Muscle layer of duodenum (tissue), 2 donors: ENCODE data around the gene MCF2L.
"Not testable (repeated sequence)": the region's sequence is repeated elsewhere in the genome, so short reads cannot be mapped to it uniquely, and the experiment has no call there.

Experiments used
- H3K27ac ChIP-seq: one replicate; pipeline ENCODE4 v1.7.0; 2013; ENCODE audit warnings: mild to moderate bottlenecking, low read length
- H3K27me3 ChIP-seq: one replicate; pipeline ENCODE4 v1.7.0; 2013; ENCODE audit warnings: low read depth, mild to moderate bottlenecking, control low read depth, low read length
- H3K36me3 ChIP-seq, 2 donors: one replicate each; pipeline ENCODE4 v1.7.0; 2013; ENCODE audit warnings: low read length in 2 of 2, control low read depth in 1 of 2, mild to moderate bottlenecking in 1 of 2; ENCODE audit not compliant: insufficient read depth in 2 of 2, control insufficient read depth in 1 of 2
- H3K4me1 ChIP-seq, 2 donors: one replicate each; pipeline ENCODE4 v1.7.0; 2013; ENCODE audit warnings: low read length in 2 of 2, mild to moderate bottlenecking in 2 of 2, control low read depth in 1 of 2, moderate library complexity in 1 of 2; ENCODE audit not compliant: insufficient read depth in 2 of 2, control insufficient read depth in 1 of 2
- H3K4me3 ChIP-seq, 2 donors: one replicate each; pipeline ENCODE4 v1.7.0; 2013; ENCODE audit warnings: low read length in 2 of 2, low read depth in 1 of 2, mild to moderate bottlenecking in 1 of 2
- H3K9me3 ChIP-seq, 2 donors: one replicate each; pipeline ENCODE4 v1.7.0; 2013; ENCODE audit warnings: low read length in 2 of 2, control low read depth in 1 of 2, mild to moderate bottlenecking in 1 of 2; ENCODE audit not compliant: control insufficient read depth in 1 of 2
- donor health status: healthy.

Gene MCF2L

DNA sequence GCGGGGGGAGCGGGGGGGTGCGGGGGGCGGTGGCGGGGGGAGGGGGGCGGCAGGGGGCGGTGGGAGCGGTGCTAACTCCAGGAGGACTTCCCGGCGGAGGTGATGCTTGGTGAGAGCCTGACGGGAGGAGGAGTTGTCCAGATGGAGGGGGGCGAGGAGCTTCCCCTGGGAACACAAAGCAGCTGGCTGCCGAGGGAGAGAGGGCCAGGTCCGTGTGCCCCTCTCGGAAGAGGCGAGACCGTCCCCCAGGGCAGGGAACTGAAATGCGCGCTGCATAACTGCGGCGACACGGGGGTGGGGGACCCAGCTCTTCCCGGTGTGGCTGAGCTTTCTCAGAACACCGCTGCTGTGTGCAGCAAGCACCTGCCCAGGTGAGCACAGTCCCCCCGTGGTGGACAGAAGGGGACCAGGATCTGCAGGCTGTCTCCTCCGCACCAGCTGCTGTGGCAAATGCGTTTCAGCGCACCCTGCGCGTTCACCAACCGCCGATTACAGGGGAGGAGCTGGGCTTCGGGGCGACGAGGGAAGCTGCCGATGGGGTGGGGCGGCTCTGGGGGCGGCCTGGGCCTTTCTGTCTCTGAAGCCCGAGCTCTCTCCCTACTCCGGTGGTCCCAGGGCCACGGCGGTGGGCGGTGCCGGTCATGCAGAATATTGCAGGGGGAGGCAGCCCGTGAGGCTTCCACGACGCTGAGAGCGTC, 81.9 kb downstream of the MCF2L start:
- Histone ChIP-seq H3K4me1 (peaks cover 0 to 15% of the 10 kb centered on the region in 2 donors), H3K9me3 (no peaks in the 10 kb centered on the region), H3K4me3 (peak overlapping the region in 1 of 2 donors; percentile 38), H3K27ac (no peak overlapping the region), H3K36me3 (no peaks in the 10 kb centered on the region), H3K27me3 (no peaks in the 10 kb centered on the region)

DNA sequence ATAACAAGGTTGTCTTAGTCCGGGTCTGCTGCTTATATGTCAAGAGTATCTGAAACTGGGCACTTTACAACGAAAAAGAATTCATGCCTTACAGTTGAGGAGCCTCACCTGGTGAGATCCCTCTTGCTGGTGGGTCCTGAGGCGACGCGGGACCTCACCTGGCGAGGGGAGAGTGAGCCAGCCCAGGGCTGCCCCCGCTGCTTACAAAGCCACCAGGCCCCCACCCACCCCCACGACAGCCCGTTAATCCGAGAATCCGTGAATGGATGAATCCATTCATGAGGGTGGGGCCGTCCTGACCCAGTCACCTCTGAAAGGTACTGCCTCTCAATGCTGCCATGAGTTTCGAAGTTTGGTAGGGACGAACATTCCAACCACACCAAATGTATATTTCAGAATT, 82.6 kb downstream of the MCF2L start:
- H3K9me3 ChIP-seq = no peaks in the 10 kb centered on the region
- H3K27me3 ChIP-seq = no peaks in the 10 kb centered on the region
- no peaks in the 10 kb centered on the region for H3K36me3 ChIP-seq
- no peak overlapping the region for H3K27ac ChIP-seq
- no peak overlapping the region for H3K4me3 ChIP-seq
- H3K4me1 ChIP-seq = peaks cover 0 to 15% of the 10 kb centered on the region in 2 donors

DNA sequence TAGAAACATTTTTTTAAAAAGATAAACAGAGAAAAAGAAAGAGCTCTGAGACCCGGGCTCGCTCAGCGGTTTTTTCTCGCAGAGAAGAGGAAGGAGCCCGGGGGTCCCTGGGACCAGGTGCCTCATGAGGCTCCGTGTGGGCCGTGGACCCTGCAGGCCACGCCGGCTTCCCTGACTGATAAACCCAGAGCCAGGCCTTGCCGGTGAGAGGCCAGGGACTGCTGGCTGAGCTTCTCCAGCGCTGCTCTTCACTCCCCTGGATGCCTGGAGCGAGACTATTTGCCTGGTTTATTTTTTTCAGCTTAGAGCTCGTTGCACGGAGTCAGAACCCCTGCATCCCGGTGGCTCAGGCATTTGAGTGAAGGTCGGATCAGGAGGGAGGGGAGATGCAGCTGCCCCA, 83.2 kb downstream of the MCF2L start:
- Histone ChIP-seq H3K4me1 (peaks cover 0 to 15% of the 10 kb centered on the region in 2 donors), H3K27ac (no peak overlapping the region), H3K27me3 (no peaks in the 10 kb centered on the region), H3K36me3 (no peaks in the 10 kb centered on the region), H3K4me3 (no peak overlapping the region), H3K9me3 (no peaks in the 10 kb centered on the region)

DNA sequence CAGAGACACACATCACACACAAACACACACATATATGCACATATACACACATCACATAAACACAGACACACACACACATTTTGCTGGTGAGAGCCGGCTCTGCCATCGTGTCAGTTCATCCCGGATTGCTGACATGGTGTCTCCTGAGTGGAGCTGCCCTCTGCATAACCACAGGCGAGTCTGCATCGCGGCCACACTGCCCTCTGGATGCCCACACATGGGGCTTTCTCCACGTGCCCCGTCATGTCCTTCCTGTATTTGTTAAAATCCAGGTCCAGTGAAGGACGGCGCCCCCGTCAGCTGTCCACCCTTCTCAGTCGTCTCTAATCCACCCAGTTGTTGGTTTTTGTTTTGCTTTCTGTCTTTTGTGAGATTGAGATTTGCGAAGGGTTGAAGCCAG, 84.0 kb downstream of the MCF2L start:
- peaks cover 0 to under 1% of the 10 kb centered on the region in 2 donors for H3K9me3 ChIP-seq
- no peaks in the 10 kb centered on the region for H3K36me3 ChIP-seq
- no peak overlapping the region for H3K4me3 ChIP-seq
- H3K27ac ChIP-seq = no peak overlapping the region
- peaks cover 0 to 15% of the 10 kb centered on the region in 2 donors for H3K4me1 ChIP-seq
- no peaks in the 10 kb centered on the region for H3K27me3 ChIP-seq

DNA sequence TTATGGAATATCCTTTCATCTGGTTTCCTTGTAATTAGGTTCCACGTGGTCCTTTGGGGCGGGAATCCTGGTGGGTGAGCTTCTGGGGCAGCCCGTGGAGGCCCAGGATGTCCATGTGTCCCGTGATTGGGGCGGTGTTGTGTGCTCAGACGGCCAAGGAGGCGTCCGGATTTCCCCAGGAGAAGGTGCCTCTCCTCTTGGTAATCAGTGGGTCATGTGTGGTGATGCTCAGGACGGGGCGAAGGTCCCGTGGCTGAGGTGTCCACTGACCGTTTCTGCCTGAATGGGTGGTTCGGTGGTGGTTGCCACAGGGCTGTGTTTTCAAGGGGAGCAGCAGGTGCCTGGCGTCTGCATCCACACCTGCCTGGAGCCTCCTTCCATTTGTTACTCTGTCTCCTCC, 84.4 kb downstream of the MCF2L start:
- Histone ChIP-seq H3K27me3 (no peaks in the 10 kb centered on the region), H3K4me1 (peaks cover 0 to 15% of the 10 kb centered on the region in 2 donors), H3K27ac (no peak overlapping the region), H3K4me3 (no peak overlapping the region), H3K9me3 (peaks cover 0 to 4% of the 10 kb centered on the region in 2 donors), H3K36me3 (no peaks in the 10 kb centered on the region)

DNA sequence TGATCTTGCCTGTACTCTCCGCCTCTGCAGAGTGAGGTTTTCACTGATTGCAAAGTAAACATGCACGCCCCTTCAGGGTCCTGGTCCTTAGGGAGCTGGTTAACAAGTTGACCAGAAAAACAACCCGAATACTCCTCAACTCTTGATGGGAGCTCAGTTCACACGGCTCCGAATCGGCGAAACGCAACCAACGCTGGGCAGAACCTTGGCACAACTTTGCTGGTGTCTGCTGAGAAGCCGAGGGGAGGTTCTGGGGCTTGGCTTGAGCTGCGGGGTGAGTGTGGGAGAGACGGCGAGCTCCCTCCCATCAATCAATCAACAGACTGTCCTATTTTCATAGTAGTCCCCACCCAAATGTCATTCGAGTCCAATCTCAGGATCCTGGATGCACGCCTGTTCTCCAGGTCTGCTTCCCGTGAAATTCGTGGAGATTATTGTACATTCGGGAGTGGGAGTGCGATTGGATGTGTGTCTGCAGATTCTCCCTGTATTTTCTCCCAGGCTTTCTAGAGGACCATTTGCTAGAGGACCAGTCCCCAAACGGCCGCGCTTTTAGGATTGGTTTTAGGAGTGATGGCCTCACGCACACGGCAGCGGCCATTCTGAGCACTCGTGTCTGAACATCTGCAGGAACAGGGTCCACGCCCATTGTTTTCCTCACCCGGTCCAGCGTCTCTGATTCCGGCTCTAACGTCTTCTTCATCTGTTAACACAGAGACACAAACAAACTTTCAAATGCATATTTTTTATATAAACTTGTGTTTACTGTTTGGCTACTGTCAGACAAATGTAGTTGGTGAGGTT, 85.0 kb downstream of the MCF2L start:
- Histone ChIP-seq H3K27me3 (no peaks in the 10 kb centered on the region), H3K27ac (no peak overlapping the region), H3K4me3 (no peak overlapping the region), H3K9me3 (peaks cover 0 to 5% of the 10 kb centered on the region in 2 donors), H3K4me1 (peaks cover 0 to 15% of the 10 kb centered on the region in 2 donors), H3K36me3 (no peaks in the 10 kb centered on the region)

DNA sequence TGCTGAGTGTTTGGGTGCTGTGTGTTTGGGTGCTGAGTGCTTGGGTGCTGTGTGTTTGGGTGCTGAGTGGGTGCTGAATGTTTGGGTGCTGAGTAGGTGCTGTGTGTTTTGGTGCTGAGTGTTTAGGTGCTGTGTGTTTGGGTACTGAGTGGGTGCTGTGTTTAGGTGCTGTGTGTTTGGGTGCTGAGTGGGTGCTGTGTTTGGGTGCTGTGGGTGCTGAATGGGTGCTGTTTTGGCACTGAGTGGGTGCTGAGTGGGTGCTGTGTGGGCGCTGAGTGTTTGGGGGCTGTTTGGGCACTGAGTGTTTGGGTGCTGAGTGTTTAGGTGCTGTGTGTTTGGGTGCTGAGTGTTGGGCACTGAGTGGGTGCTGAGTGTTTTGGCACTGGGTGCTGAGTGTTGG, 88.1 kb downstream of the MCF2L start:
- no peaks in the 10 kb centered on the region for H3K27me3 ChIP-seq
- H3K4me1 ChIP-seq = no peaks in the 10 kb centered on the region
- no peak overlapping the region for H3K27ac ChIP-seq
- no peak overlapping the region for H3K4me3 ChIP-seq
- peaks cover 0 to 5% of the 10 kb centered on the region in 2 donors for H3K9me3 ChIP-seq
- no peaks in the 10 kb centered on the region for H3K36me3 ChIP-seq

DNA sequence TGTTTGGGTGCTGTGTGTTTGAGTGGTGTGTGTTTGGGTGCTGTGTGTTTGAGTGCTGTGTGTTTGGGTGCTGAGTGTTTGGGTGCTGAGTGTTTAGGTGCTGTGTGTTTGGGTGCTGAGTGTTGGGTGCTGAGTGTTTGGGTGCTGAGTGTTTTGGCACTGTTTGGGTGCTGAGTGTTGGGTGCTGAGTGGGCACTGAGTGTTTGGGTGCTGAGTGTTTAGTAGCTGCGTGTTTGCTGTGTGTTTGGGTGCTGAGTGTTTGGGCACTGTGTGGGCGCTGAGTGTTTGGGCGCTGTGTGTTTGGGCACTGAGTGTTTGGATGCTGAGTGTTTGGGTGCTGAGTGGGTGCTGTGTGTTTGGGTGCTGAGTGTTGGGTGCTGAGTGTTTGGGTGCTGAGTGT, 88.5 kb downstream of the MCF2L start:
- H3K27me3 ChIP-seq, H3K9me3 ChIP-seq, H3K36me3 ChIP-seq, H3K27ac ChIP-seq, H3K4me1 ChIP-seq, H3K4me3 ChIP-seq: not testable (repeated sequence)

DNA sequence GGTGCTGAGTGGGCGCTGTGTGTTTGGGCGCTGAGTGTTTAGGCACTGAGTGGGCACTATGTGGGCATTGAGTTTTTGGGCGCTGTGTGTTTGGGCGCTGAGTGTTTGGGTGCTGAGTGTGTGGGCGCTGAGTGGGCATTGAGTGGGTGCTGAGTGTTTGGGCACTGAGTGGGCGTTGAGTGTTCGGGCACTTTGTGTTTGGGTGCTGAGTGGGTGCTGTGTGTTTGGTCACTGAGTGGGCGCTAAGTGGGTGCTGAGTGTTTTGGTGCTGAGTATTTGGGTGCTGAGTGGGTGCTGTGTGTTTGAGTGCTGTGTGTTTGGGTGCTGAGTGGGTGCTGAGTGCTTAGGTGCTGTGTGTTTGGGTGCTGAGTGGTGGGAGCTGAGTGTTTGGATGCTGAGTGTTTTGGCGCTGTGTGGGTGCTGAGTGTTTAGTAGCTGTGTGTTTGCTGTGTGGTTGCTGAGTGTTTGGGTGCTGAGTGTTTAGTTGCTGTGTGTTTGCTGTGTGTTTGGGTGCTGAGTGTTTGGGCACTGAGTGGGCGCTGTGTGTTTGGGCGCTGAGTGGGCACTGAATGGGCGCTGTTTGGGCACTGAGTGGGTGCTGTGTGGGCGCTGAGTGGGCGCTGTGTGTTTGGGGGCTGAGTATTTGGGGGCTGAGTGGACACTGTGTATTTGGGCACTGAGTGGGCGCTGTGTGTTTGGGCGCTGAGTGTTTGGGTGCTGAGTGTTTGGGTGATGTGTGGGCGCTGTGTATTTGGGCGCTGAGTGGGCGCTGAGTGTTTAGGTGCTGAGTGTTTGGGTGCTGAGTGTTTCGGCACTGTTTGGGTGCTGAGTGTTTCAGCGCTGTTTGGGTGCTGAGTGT, 89.3 kb downstream of the MCF2L start:
- H3K4me3 ChIP-seq = no peak overlapping the region
- H3K36me3 ChIP-seq = no peaks in the 10 kb centered on the region
- peaks cover 0 to 5% of the 10 kb centered on the region in 2 donors for H3K9me3 ChIP-seq
- H3K27me3 ChIP-seq = no peaks in the 10 kb centered on the region
- H3K27ac ChIP-seq = no peak overlapping the region
- no peaks in the 10 kb centered on the region for H3K4me1 ChIP-seq

DNA sequence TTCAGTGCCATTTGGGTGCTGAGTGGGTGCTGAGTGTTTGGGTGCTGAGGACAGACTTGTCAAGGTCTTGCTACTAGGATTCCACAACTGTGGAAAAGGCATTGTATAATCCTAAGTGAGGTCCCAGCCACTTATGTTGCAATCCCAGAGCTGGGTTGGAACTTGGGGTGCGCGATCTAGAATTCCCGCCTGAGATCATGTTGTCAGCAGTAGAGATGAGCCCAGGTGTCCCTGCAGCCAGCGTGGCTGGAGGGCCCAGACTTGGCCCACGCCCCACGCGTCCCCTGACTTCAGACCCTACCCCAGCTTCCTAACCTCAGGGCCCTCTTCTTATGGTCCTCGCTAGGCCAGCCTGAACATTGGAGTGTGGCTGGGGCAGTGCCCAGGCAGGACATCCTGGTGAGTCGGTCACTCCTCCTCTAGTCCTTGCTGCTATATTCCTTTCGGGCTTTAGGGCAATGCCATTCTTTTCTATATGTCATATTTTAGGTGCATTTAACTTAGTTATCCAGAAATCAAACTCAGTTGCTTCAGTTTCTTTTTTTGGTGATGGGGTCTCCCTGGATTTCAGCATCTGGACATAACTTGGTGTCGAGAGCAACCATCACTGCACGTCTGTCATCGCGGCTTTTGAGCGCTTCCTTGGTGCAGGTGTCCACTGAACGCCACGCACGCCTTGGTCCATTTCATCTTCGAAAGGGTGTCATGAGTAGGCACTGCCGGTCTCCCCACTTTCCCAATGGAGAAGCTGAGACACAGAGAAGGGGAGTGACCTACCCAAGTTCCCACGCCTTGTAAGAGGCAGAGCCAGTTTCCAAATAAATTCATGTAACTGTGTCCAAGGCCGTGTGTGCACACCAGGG, 90.2 kb downstream of the MCF2L start:
- Histone ChIP-seq H3K9me3 (peaks cover 0 to 5% of the 10 kb centered on the region in 2 donors), H3K27ac (no peak overlapping the region), H3K4me1 (no peaks in the 10 kb centered on the region), H3K4me3 (no peak overlapping the region), H3K36me3 (no peaks in the 10 kb centered on the region), H3K27me3 (no peaks in the 10 kb centered on the region)
